NT2/D1 (cell line): Measurements from ENCODE around the gene WDFY4.

ENCODE experiments used
- DNase-seq: peaks from one replicate; pipeline ENCODE4 v3.0.0-alpha.2; 2011; ENCODE audit warnings: low read depth, low spot score
- H3K27me3 ChIP-seq: 2 replicates; pipeline ENCODE4 v1.6.0; 2011; ENCODE audit warnings: mild to moderate bottlenecking; ENCODE audit not compliant: insufficient read length, insufficient read depth
- H3K36me3 ChIP-seq: 2 replicates; pipeline ENCODE4 v1.6.1; 2011; ENCODE audit warnings: mild to moderate bottlenecking, low read length, mixed read lengths; ENCODE audit not compliant: insufficient read depth, insufficient read length
- H3K4me1 ChIP-seq: 2 replicates; pipeline ENCODE4 v1.5.1; 2011; ENCODE audit not compliant: insufficient read depth, insufficient read length
- H3K4me3 ChIP-seq: 2 replicates; pipeline ENCODE4 v1.5.1; 2011; ENCODE audit warnings: low read depth; ENCODE audit not compliant: insufficient read length
- H3K9ac ChIP-seq: 2 replicates; pipeline ENCODE4 v1.6.0; 2011; ENCODE audit warnings: low read depth; ENCODE audit not compliant: insufficient read length
- H3K9me3 ChIP-seq: 2 replicates; pipeline ENCODE4 v1.5.1; 2011; ENCODE audit warnings: mild to moderate bottlenecking, low read length; ENCODE audit not compliant: insufficient read depth
- SUZ12 ChIP-seq: IDR thresholded peaks from 2 replicates; pipeline ENCODE4 v1.6.1; 2011; ENCODE audit not compliant: insufficient read length, insufficient read depth; ENCODE audit errors: extremely low read depth
- YY1 ChIP-seq: IDR thresholded peaks from 2 replicates; pipeline ENCODE4 v1.6.1; 2011; ENCODE audit not compliant: insufficient read length, insufficient read depth
- ZNF274 ChIP-seq: IDR thresholded peaks from 2 replicates; pipeline ENCODE4 v1.6.1; 2011; ENCODE audit warnings: mild to moderate bottlenecking, low read depth, low read length

Gene WDFY4

DNA sequence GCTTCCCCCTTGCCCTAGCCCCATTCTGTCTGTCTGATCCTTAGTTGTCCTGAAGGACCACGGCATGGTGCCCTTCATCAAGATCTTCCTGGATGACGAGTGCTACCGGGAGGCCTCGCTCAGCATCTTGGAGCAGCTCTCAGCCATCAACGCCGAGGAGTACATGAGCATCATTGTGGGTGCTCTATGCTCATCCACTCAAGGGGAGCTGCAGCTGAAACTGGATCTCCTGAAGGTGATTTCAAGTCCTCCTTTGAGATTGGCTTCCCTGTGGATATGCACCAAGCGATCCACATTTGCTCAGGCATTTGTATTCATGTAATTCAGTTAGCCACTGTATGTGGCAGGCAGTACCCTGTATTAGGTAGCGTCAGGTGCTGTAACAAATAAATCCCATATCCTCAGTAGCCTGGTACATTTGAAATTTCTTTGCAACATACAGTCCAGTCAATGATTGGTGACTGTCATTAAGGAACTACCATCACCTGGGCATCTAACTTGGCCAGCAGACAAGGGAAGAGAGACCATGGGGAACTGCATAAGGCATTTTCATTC lies 51.2 kb downstream of the WDFY4 start:
- TF ChIP-seq SUZ12 = no peak
- TF ChIP-seq ZNF274 = no peak
- TF ChIP-seq YY1 = no peak
- no peaks in the 10 kb centered on the region for H3K27me3 ChIP-seq
- no peak overlapping the region for H3K4me3 ChIP-seq
- no peaks in the 10 kb centered on the region for H3K4me1 ChIP-seq
- no peaks in the 10 kb centered on the region for H3K36me3 ChIP-seq
- H3K9ac ChIP-seq = no peak overlapping the region
- H3K9me3 ChIP-seq = peaks cover 8% of the 10 kb centered on the region; the same call in 1 of the 2 replicates
- no peak for DNase-seq

DNA sequence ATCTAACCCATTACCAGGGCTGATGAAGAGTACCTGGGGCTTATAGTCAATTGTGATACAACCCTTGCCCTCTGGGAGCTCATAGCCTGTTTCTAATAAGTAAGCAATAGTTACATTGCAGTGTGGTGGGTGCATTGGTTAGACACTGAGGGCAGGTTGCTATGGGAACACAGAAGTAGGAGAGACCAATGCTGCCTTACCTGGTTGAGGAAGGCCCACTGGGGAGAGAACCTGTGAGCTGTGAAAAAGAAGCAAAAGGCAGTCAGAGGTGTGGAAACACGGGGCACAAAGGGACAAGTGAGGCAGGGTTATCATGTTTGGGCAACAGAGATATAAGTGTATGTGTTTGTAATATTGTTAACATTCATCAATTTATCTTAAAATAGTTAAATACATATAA lies 51.9 kb downstream of the WDFY4 start:
- Histone ChIP-seq H3K9ac (no peak overlapping the region), H3K9me3 (peaks cover 8% of the 10 kb centered on the region; the same call in 1 of the 2 replicates), H3K4me1 (no peaks in the 10 kb centered on the region), H3K27me3 (no peaks in the 10 kb centered on the region), H3K4me3 (no peak overlapping the region), H3K36me3 (no peaks in the 10 kb centered on the region)
- DNase-seq = no peak
- TF ChIP-seq ZNF274 (no peak), SUZ12 (no peak), YY1 (no peak)

GRCh38 chr10:48737886-48738285 lies 53.2 kb downstream of the WDFY4 start:
- Histone ChIP-seq H3K36me3 (no peaks in the 10 kb centered on the region), H3K4me1 (no peaks in the 10 kb centered on the region), H3K27me3 (no peaks in the 10 kb centered on the region), H3K9me3 (peaks cover 8% of the 10 kb centered on the region; the same call in 1 of the 2 replicates), H3K9ac (no peak overlapping the region), H3K4me3 (no peak overlapping the region)
- no peak for TF ChIP-seq YY1
- no peak for TF ChIP-seq ZNF274
- TF ChIP-seq SUZ12 = no peak
- DNase-seq = no peak

GRCh38 chr10:48739170-48739569 lies 54.5 kb downstream of the WDFY4 start:
- TF ChIP-seq ZNF274 (no peak), YY1 (no peak), SUZ12 (no peak)
- peaks cover 8% of the 10 kb centered on the region; the same call in 1 of the 2 replicates for H3K9me3 ChIP-seq
- H3K27me3 ChIP-seq = no peaks in the 10 kb centered on the region
- H3K4me1 ChIP-seq = no peaks in the 10 kb centered on the region
- H3K9ac ChIP-seq = no peak overlapping the region
- DNase-seq = no peak
- no peaks in the 10 kb centered on the region for H3K36me3 ChIP-seq
- H3K4me3 ChIP-seq = no peak overlapping the region

DNA sequence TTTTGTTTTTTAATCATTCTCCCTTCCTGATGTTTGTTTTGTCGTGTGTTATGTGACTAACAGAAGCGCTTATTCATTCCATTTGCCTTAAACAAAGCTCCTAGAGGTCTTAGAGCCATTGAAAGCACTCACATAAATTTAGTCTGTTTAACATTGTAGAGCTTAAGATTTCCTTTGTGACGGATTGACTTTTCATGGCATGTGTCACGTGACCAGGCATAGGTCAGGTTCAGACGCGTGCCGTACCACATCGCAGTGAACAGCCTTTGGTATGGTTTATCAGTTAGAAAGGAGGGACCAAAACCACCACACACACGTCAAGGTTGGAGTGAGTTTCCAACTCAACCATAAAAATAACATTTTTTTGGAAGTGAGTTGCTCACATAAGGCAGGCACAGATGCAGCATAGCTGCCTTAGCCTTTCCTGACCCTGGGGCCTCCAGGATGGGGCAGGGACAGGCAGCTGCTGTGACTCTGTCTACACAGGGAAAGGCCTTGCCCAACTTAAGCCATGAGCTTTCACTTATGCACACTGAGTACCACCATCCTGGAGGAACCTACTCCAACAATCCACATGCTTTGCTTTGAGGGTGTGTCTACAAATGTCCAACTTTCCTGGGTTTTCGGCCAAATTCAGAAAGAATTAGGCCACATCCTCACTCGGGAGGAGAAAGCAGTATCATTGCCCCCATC lies 55.5 kb downstream of the WDFY4 start:
- peaks cover 8% of the 10 kb centered on the region; the same call in 1 of the 2 replicates for H3K9me3 ChIP-seq
- no peak for DNase-seq
- H3K4me1 ChIP-seq = no peaks in the 10 kb centered on the region
- no peak overlapping the region for H3K4me3 ChIP-seq
- TF ChIP-seq SUZ12 = no peak
- no peak for TF ChIP-seq YY1
- no peak for TF ChIP-seq ZNF274
- no peak overlapping the region for H3K9ac ChIP-seq
- H3K36me3 ChIP-seq = no peaks in the 10 kb centered on the region
- H3K27me3 ChIP-seq = no peaks in the 10 kb centered on the region

GRCh38 chr10:48740988-48741387 lies 56.3 kb downstream of the WDFY4 start:
- H3K4me3 ChIP-seq = no peak overlapping the region
- no peak for TF ChIP-seq SUZ12
- no peak for TF ChIP-seq YY1
- no peak for TF ChIP-seq ZNF274
- no peak overlapping the region for H3K9ac ChIP-seq
- H3K9me3 ChIP-seq = peaks cover 5% of the 10 kb centered on the region; the same call in 1 of the 2 replicates
- H3K4me1 ChIP-seq = no peaks in the 10 kb centered on the region
- no peak for DNase-seq
- no peaks in the 10 kb centered on the region for H3K36me3 ChIP-seq
- no peaks in the 10 kb centered on the region for H3K27me3 ChIP-seq
